ENCODE results near the gene ARHGAP15.

- TF ChIP-seq POLR2A (IDR thresholded peaks at IDR 0.05): no peak
- TF ChIP-seq, protein P1, sequence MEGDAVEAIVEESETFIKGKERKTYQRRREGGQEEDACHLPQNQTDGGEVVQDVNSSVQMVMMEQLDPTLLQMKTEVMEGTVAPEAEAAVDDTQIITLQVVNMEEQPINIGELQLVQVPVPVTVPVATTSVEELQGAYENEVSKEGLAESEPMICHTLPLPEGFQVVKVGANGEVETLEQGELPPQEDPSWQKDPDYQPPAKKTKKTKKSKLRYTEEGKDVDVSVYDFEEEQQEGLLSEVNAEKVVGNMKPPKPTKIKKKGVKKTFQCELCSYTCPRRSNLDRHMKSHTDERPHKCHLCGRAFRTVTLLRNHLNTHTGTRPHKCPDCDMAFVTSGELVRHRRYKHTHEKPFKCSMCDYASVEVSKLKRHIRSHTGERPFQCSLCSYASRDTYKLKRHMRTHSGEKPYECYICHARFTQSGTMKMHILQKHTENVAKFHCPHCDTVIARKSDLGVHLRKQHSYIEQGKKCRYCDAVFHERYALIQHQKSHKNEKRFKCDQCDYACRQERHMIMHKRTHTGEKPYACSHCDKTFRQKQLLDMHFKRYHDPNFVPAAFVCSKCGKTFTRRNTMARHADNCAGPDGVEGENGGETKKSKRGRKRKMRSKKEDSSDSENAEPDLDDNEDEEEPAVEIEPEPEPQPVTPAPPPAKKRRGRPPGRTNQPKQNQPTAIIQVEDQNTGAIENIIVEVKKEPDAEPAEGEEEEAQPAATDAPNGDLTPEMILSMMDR (IDR thresholded peaks at IDR 0.05): no peak
Observed at GRCh38 chr2:143635302-143635701, 506.1 kb downstream of the ARHGAP15 start.
